Fibroblast of gingiva (primary cell): ENCODE results near the gene IL22.
A peak's percentile ranks its signal among the peaks of the same experiment; 100 is the strongest.

Experiments
- DNase-seq: peaks from one replicate; pipeline ENCODE4 v3.0.0-alpha.2; 2011; ENCODE audit warnings: low read depth

Gene IL22

DNA sequence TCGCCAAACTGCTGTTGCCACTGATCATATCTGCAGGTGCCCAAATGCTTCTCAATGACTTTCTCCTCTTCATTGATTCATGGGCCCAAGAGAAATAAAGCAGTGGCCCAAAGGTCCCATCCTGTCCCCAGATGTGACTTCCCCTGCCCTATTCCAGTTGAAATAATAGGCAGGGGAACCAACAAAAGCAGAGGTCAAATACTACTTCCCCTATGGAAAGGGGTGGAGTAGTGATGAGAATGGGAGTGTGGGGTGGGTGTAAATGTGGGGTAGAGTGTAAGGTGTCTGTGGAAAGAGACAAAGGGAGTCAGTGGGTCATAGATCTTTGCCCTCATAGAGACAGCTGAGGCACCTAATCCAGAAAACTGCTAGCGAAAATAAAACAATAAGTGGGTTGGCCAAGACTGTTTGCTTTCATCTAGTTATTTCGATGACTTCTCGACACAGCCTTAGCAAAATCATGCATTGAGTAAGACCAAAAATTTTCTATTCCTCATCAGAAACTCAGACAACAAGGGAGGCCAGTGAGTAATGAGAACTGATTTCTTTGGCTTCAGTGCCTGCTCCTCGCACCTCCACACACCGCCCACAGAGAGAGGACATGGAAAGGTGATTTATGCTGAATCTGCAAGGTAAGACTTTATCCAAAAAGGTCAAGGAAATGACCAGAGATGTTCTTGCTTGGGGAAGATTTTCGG is 10.9 kb upstream of the IL22 start:
- no peak for DNase-seq

DNA sequence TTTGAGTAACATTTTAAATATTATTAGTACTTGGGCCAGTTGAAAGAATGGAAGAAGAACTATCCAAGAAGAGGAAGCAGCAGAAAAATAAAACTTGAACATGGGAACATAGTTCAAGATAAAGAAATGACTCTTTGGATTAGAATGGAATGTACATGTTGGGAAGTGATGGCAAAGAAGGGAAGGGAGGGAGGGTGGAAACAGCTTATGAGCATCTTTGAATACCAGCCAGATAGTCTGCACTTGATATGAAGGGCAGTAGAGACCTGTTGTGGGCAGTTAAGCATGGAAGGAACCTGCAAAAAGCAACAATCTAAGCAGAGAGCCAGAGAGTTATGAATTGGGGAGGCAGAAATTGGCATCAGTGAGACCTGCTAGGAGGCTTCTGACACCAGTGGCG is 10.0 kb upstream of the IL22 start:
- no peak for DNase-seq

DNA sequence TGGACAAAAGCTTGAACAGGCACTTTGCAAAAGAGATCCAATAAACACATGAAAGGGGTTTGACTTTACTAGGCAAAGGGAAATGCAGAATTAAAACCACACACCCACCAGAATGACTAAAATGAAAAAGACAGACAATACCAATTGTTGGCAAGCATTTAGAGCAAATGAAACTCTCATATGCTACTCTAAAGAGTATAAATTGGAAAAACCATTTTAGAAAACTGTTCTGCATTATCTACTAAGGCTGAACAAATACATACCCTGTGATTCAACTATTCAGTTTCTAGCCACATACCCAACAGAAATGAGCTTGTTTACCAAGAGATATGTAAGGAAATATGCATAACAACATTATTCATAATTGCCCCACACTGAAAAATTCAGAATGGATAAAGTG is 8.5 kb upstream of the IL22 start:
- DNase-seq, result no peak

DNA sequence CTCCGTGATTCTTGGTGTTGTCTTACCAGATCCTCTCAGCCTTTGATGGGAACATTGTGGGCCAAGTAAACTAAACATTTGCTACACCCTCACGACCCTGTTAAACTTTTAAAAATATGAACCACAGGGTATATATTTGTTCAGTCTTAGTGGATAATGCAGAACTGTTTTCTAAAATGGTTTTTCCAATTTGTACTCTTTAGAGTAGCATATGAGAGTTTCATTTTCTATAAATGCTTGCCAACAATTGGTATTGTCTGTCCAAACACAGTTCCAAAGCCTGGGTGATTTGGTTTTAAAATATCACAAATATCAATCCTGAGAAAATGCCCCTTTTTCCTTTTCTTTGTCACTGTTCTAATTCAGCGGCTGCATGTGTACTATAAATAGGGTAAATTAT is 6.7 kb upstream of the IL22 start:
- no peak for DNase-seq

DNA sequence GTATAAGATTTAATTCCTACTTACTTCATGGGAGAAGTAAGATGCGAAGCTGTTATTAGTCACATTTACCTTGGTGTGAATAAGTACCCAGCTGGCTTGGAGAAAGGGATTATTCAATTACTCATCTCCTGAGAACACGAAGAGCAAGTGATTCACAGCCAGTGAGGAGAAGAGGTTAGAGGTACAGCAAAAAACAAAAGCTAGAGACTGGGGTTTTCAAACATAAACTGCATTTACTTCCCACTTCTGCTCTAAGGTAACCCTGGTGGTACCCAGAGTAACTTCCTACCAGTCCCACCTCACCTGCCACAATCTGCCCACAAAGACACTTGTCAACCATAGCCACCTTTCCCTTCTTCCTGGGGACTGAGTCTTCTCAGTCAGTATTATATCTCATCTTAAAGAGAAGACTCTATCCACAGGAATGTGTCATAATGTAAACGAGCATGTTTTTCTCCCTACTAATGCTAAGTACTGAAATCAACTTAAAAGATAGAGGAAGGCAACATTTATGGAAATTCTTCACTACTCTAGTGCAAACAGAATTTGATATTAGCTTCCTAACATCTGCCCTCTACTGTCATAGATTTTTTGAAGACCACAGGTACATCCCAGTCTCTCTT is 6.0 kb upstream of the IL22 start:
- DNase-seq, result no peak

DNA sequence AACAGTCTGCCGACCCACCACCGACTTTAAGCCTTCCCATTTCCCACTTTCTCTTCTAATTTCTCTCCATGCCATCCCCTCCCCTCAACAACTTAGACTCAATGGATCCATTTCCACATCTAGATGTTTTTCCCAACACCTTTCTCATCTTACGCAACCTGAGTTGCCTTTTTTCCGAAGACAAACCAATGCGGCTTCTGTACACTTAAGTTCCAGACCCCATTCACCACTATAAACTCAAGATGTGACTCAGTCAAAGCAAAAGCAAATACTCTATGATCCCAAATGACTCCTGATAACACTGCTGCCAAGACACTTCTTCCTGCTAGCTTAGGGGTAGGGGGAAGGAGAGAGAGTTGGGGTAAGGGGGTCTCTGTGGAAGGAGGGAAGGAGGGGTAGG is 1.3 kb downstream of the IL22 start:
- DNase-seq, result no peak

DNA sequence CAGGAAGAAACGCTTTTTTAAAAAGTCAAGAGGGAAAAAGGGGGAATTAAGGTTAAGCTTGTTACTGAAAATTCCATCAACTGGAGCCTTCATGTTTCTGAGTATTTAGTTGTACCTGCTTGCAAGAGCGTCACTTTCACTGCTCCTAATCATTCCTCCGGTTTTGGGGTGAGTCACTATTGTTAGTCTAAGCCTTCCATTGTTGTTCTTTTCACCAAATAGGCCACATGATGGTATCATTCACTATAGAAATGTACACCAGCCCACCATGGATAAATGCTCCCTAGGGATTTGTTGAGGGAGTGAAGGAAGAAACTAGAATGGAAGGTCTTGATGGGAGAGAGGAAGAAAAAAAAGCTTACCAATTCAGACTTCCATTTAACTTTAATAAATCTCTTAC is 3.0 kb downstream of the IL22 start:
- no peak for DNase-seq

DNA sequence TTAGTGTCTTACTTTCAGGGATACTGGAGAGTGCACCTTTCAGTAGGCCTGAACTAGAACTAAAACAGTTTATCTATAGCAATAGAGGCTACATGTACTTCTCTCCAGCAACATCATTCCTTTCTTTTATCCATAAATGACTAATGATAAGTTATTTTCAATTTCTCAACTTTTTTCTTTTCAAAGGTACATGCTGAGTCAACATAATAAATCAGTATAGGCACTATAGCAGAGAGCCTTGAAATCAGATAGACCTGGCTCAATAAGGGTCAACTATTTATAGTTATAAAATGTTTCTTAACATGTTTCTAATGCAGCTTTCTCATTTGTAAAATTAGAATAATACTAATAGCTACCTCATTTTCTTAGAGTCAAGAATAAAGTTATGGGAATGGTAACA is 5.6 kb downstream of the IL22 start:
- DNase-seq, result no peak

DNA sequence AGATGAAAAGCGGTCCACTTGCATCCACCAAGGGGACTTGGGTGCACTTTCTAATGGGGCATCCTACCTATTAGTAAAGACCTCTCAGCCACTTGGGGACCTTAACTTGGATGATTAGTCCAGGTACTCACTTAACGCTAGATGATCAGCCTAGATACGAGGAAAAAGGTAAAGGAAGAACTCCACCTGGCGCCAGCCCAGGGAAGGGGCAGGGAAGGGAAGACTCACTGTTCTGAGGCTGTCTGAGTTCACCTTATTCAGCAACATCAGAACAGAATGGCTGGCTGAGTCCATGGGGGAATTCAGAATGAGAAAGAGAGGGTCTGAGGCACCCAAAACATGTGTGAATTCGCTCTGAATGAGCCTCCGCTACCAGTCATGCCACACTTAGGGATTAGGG is 7.1 kb downstream of the IL22 start:
- no peak for DNase-seq

DNA sequence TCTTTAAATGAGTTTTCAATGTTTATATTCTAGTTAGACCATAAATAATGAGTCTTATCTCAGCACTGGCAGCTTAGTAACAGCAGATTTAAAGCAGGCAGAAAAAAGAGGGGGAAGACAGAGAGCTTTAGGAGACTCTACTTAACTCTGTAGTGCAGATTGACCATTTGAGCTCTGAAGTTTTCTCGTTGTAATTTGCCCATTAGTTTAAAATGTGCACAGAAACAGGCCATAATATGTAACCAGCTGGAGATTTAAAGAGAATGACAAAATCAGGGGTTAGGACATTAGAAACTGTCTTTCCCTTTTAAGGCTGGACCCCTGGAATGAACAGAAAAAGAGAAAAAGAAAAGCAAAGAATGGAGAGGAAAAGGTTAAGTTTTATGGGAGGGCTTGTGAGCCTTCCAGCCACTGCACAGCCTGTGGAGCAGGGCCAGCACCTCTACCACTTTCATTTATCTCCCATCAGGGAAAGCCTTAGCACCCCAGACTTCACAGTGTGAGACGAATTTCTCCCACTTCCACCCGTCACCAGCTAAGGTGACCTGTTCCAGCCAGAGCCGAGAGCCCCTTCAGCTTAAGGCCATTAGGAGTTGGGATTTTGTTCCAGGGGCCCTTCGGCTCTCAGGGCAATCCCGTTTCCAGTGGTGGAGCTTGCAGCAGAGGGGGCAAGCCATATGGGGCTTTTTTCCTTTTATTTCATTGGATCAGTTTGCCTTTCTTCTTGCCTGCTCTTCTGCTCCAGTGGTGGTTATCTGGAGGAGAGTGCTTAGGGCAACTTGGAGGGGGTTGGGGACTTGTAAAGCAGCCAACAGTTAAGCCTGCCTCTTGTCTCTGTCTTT is 8.0 kb downstream of the IL22 start:
- DNase-seq, result no peak

DNA sequence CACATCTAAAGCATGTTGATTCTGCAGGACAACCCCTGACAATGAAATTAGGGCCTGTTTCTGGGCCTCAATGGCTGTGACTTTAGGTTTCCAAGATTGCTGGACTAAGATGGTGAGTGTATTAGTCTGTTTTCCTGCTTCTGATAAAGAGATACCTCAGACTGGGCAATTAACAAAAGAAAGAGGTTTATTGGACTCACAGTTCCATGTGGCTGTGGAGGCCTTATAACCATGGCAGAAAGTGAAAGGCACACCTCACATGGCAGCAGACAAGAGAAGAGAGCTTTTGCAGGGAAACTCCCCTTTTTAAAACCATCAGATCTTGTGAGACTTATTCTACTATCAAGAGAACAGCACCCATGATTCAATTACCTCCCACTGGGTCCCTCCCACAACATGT is 10.6 kb downstream of the IL22 start:
- DNase-seq, result no peak

DNA sequence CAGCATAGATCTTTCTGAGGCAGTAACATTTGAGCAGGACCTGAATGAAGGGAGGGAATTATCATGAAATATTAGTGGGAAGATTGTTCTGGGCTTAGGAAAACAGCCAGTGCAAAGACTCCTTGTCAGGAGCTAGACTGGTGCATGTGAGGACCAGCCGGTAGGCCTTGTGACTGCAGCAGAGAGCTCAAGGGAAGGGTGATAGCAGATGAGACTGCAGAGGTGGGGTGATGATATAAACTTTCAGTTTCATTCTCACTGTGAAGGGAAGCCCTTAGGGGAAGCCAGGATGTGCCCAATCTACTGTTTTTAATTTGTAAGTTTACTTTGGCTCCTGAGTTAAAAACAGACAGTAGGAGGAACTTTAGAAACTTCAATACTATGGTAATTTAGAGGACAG is 12.4 kb downstream of the IL22 start:
- DNase-seq, result peak; percentile 34

DNA sequence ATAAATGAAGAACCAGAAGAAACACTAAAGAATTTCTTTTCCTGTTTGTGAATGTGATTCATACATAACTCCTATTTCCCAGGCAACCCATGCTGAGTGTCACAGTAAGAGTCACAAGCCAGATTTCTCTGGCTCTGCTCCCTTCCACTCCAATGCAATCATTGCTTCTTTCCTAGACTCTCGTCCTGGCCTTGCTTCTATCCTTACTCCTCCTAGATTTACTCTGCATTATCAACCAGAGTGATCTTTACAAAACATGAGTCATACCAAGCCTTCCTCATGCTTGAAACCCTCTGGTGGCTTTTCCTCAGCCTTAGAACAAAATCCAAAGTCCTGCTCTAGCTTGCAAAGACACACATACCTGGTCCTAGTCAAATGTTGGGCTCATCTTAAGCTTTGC is 13.3 kb downstream of the IL22 start:
- peak; percentile 56 for DNase-seq

DNA sequence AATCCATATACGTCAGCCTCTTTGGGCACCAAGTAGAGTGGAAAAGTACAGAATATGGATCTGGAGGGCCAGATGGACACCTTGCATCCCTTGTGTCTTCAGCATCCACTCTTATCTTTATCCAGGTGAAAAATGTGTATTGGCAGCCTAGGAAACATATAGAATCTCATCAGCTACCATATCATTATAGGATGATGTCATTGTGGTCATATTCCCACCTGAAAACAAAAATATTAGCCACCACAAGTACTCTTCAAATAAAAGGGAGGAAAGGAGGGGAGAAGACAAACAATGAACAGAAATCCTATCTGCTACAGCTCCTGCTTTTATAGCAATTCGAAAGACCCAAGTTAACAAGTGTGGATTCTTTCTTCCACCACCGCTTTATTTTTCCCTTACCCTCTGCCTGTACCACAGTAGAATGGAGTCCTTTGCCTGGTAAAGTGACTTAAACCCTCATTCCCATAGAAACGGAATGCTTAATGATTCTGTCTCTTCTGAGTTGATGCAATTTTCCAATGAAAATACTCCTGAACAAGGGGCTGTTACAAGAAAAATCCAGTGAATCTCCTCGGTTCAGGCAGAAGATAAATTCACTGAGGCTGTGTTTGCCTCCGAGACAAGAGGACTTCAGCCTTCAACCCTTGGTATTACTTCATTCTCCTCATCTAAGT is 14.0 kb downstream of the IL22 start:
- DNase-seq, result no peak

DNA sequence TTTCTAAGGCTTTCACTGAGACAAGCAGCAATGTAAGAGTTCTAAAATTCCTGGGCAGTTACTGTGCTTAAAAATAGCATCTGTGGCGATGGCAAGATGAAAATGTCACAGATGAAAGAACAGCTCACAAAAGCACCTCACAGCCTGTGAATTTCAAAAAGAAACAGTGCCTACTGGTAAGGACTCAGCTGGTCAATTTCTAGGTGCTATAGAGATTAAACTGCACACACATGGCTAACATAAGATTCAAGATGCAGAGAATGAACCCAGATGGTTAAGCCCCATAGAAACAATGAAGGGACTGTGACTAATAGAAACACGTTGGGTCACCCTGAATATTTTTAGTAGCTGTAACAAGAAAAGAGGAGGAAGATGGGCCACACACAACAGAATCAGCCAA is 15.8 kb downstream of the IL22 start:
- no peak for DNase-seq

DNA sequence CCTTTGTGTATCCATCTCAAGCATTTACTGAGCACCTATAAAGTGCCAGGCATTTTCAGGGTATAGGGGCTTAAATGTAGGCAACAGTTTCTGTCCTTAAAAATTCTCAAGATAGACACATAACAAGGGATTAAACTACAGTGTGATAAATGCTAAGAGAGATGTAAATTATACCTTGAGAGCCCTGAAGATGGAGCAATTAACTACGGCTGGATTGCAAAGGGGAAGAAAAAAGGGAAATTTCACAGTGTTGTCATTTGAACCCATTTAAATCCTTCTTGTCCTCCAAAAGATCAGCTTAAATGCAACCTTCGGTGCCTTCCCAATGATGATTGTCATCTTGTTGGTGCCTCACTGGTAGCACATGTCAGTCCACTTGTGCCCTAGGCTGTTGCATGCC is 16.3 kb downstream of the IL22 start:
- no peak for DNase-seq

DNA sequence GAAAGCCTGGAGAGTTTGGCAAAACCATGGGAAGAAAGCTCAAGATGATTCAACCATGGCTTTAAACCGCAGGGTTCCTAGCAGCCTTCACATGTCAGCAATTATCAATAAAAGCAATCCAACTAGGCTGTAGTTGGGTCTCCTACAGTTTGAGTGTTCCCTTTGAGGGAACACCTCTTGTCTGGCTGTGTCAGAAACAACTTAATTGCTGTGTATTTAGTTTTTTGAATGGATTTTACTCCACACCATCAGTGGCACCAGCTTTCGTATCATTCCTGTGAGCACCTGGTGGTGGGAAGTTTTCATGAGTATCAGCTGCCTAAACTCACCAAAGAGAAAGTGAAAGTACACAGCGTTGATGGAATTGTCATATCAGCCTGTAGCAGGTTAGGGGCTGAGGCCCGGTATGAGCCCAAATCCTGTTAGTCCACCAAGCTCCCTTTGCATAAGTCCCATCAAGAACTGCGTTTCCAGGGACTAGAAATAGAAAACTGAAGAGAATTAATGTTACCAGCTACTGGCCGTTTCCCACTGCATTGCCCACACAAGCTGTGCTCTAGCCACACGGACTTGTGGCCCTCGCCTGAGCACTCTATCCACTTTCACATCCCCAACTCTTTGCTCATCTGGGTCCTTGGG is 16.9 kb downstream of the IL22 start:
- no peak for DNase-seq

DNA sequence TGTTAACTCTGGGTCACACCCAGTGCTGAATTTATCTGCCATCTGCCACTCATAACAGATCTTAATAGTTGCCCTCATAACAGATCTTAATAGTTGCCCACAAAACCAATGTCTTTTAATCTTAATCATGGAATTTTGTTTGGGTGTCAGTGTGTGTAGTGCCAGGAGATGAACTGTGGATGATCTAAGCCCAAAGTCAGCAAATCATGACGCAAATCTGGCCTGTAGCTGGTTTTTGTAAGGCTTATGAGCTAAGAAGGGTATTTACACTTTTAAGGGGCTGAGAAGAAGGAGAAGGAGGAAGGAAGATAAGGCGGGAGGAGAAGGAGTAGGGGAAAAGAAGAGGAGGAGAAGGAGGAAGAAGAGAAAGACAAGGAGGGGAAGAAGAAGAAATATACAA is 17.8 kb downstream of the IL22 start:
- DNase-seq, result no peak

DNA sequence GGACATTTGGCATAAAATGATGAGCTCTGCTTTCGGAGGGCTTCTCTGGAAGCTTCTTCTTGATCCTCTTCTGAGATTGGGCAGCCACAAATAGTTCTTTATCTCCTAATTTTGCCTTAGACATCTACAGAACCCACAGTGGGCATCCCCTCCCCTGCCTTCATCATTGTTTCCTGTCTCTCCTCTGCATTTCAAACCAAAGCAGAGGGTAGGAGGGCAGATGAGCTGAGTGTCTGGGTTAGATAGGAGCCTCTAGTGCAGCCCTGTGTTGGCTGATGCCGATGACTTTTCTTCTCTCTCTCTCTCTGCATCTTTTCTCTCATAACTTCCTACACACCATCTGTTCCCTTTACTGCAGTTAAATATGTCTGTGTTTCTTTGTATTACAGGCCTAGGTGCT is 19.3 kb downstream of the IL22 start:
- no peak for DNase-seq

DNA sequence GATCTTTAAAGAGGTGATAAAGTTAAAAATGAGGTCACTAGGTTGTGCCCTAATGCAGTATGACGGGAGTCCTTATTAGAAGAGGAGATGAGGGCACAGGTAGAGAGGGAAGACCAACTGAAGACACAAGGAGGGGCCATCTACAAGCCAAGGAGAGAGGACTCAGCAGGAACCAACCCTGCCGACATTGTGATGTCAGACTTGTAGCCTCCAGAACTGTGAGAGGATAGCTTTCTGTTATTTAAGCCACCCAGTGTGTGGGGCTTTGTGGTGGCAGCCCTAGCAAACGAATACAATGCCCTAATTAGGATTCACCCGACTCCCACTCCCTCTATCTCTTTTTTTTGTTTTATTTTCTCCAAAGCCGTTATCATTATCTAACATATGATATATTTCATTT is 19.9 kb downstream of the IL22 start:
- DNase-seq, result no peak

DNA sequence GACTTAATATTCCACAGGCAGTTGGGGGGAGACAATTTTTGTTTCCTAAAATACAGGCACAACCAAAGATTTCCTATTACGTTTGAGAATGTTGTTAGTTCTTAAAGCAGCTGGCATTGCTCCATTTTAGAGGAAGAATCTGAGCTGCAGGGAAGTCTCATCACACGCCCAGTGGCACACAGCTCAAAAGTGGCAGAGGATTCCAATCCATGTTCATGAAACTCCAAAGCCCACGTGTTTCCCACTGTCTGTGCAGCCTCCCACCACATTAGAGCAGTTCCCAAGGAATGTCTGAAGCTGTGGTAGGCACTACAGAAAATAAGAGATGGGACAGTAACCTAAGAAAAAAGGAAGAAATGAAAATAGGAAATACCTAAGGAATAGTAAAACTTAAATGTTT is 21.7 kb downstream of the IL22 start:
- DNase-seq, result no peak

DNA sequence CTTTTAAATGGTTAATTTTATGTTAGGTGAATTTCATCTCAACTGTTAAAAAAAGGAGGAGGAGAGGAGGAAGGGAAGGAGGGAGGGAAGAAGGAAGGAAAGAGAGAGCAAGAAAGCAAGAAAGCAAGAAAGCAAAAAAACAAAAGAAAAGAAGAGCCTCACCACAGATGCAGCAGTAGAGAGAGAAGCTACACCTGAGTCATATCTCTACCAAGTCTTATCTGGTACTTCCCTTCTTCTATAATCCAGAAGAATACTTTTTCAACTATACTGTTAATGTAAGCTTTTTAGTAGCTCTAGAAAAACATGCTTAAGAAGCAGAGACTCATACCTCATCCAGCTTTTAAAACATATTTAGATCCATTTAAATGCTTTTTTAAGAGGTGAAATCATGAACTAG is 22.2 kb downstream of the IL22 start:
- no peak for DNase-seq
